GM19452 (cell line): ENCODE measurements around the gene CAPN2.
"Not testable (repeated sequence)": the region's sequence is repeated elsewhere in the genome, so short reads cannot be mapped to it uniquely, and the experiment has no call there.

Experiments
- ATAC-seq: cut with Tn5 transposase; IDR thresholded peaks from one replicate; pipeline ENCODE4 v1.9.1; 2021; ENCODE audit not compliant: unreplicated experiment

Gene CAPN2

DNA sequence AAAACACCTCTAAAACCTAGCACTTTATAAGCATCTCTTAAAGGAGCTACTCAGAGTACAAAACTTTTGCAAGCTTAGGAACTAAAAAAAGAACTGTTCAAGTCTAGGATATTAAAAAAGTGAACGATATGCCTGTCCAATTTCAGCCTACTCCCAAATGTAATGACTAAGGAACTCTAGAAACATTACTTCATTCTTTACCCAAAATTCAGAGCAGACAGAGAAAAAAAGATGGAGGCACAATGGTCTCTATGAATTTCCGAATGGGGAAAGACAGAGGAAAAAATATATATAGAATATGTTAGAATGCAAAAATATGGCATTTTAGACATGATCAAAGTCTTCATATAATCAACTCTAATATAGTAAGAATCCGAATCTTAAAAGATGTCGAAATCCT lies 72.2 kb downstream of the CAPN2 start:
- no peak for ATAC-seq

DNA sequence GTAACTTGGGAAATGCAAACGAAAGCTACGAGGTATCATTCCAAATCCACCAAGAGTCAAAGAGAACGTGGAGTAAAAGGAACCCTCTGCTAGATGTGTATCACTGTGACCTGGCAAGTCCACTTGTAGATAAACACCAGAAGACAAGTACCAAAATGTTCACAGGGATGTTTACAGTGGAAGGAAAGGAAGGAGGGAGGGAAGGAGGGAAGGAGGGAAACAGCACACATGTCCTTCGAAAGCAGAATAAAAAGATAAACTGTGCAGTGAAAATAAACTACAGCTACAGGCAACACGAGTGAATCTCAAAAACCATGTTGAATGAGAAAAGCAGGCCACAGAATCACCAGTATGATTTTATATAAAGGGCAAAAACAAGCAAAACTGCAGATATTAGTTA lies 73.5 kb downstream of the CAPN2 start:
- ATAC-seq, result no peak

DNA sequence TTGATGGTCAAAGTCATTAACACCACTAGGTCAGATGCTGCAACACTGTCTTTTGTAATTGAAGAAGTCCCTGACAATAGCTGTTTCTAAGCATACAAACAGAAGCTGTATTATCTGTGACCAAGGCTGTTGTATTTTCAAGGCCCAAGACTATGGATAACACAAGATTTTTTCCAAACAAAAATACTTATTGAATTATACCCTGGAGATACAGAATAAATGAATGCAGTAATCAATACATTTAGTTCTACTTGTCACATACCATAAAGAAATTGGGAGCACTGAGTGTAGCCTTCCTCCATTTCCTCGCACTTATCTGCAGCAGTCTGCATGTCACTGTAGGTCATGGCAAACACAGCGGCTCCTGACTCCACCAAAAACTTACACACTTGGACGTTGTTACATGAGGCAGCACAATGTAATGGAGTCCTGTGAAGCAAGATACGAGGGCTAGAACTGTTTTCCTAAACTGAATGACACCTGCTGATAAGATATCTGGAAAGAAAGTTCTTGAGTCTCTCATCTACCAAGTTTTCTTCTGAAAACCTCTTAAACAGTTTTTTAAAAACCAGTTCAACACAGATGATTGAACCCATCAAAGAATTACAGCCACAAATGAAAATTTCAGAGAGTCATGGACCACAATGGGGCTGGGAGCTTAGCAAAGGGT lies 76.5 kb downstream of the CAPN2 start:
- no peak for ATAC-seq

DNA sequence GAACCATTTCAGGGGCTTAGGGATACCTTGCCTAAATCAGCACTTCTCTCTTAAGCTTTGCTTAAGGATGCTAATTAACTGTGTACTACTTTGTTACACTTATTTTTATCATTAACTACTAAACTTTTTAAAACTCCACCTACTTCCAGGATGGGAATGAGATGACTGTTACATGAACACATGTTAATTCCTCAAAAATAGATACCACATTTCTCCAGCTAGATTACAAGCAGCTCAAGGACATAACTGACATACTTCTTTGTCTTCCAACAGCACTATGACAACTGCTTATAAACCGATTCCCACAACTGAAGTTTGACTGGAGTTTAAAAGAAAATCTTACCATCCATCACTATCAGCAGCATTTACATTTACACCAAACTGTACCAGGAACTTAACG lies 79.7 kb downstream of the CAPN2 start:
- ATAC-seq, result no peak

DNA sequence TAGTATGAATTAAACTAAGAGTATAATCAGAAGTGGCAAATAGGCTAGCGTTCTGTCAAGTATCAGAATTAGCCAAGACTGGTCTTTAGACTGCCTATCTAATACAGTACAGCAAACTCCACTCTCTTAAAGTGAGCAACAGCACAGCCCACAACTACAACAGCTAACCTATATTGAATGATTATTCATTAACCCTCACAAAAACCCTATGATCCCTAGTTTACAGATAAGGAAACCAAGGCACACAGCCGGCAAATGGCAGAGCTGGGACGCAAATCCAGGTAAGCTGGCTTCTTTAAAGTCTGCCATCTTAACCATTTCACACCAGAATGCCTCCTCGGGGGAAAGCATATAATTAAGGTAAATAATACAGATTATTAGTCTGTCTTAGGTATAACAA lies 81.4 kb downstream of the CAPN2 start:
- no peak for ATAC-seq

DNA sequence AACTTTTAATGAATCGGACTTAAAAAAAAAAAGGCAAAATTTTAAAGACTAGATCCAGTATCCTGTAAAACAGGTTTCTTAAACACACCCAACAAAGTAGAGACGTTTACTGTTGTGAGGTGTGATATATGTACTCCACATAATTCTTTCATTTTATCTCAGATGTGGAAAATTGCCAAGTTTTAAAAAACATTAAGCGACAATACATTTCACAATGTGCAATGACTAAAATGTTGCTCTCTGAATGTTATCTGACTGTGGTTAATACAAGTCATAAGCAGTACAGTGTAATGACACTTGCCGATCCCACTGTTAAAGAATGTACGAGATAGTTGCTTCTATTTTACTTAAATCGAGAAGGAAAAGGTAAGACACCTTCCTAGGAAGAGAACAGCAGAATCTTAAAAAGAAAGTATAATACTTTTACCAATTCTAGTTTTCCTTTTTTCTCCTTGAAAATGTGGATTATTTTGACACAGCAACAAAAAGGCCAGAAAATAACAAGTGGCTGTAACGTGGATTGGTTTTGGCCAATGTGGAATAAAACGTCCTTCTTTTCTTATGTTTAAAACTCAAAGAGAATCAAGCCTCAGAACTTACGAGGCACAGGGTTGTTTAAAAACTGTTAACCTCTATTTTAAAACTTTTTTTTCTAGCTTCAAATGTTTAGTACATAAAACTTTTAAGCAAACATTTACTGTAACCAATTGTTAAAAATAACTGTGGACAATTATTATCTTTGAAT lies 82.0 kb downstream of the CAPN2 start:
- no peak for ATAC-seq

DNA sequence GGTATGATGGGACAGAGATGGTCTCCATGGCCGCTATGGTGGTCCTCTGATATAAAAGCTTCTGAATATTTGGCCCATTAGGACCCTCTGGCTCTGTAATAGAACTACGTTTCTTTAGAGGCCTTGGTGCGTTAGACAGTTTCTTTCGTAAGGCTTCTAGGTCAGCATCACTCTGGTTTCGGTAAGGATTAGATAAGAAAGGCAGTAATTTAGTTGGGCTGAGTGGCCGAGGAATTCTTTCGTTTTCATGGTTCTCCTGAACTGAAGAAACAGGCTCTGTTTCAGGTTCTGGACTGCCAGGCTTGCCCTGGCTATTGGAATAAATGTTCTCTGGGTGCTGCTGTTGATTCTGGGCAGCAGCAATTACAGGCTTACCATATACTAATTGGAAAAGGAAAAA lies 83.9 kb downstream of the CAPN2 start:
- no peak for ATAC-seq

DNA sequence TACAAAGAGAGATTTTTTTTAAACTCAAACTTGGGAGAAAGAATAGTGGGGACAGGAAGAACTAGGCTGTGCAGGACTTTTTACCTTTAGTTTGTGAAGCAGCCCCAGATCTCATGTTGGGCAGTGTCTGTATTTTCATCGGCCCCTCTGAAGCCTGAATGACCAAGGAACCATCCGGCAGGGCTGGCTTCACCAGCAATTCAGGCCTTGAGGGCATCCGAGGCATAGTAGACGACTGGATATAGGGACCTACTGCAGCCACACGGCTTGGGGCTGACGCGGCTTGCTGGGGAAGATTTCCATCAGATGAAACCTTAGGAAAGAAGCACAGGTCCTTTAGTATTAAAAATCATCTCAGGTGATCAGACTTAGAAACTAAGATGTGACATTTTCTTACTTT lies 89.7 kb downstream of the CAPN2 start:
- no peak for ATAC-seq

DNA sequence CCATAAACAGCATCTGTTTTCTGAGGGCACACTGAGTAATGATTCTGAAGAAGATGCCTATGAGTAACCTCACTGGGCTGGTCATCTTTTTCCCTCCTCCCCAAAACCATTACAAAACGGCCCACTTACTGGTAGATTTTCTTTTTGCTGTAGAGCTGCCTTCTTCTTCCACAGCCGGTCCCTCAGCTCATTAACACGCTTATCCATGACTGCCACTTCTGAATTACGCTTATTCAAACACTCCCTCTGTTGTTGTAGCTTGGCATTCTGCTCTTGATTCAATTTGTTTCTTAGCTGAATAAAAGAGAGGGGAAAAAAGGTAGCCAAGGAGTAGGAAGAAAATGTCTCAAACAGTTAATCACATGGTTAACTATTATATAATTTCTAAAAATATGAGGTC lies 90.3 kb downstream of the CAPN2 start:
- ATAC-seq, result no peak

DNA sequence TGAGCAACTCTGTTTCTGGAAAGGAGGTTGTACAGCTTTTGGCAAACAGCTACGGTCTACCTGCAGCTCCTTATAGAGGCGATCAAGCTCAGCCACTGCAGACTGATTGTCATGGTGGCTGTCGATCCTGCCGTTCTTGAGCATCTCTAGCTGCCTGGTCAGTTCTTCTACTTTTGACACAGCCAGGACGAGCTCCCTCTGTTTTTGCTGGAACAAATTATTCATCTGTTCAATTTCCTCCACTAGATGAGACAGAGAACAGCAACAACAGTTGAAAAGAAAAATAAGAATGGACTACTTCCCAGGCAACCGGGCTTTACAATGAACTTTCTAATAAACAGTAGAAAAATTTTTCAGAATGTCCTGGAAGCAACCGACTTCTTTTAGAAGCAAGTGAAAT lies 90.9 kb downstream of the CAPN2 start:
- no peak for ATAC-seq

DNA sequence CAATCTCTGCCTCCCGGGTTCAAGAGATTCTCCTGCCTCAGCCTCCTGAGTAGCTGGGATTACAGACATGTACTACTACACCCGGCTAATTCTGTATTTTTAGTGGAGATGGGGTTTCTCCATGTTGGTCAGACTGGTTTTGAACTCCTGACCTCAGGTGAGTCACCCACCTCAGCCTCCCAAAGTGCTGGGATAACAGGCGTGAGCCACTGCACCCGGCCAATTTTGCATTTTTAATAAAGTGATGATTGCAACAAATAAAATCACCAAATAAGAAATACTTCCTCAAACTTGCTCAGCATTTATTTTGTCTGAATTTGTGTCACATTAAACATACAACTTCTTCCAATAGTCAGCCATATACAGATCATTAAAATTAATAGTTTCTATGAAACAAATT lies 97.6 kb downstream of the CAPN2 start:
- not testable (repeated sequence) for ATAC-seq

DNA sequence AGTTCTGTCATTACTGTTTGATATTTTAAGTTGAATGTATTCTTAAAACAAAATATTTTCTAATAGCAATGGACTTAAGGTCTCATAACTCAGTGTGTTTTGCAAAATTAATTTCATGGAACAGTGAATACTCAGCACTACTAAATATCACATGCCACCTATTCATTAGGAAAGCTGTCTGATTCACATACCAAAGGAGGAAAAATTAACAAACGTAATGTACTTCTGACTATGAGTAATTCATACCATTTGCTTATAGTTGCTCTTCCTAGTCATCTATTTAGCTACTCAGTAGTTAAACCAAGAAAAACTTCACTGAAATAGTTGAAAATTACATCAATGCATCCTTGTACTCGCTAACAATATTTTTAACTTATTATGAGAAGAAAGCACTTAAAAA lies 98.2 kb downstream of the CAPN2 start:
- no peak for ATAC-seq

DNA sequence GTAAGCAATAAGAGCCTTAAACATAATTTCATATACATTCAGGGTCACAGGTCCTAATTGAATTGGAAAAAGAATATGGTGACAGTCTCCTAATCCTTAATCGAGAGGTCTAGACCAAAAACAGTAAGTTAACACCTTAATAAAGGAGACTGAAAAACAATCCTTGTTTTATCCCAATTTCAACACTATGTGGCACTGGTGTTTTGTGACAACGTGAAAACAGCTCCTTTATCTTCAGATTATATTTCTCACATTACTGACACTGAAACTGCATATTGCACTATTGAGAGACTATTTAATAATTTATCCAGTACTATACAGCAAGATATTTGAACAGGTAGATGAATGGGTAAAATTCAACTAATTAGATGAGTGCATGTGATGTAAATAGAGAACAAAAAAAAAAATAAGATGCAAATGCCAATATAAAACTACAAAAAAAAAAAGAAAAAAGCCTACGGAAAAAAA lies 99.3 kb downstream of the CAPN2 start:
- ATAC-seq, result no peak

DNA sequence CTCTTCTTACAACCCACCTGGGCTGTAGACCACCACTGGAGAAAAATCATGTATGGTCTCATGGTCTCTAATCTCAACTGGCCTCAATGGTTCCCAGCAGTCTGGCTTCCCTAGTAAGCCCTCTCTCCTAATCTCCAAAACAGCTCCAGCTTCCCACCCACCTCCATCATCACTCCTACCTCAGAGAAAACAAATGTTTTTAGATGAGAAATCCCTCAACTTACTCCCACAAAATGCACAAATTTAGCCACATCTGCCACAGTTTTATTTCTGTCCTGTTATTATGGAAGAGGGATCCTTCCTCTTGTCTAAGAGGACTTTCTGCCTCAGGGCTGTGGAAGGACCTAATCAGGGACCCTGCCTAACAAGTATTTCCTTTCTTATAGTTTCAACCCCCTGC lies 101.3 kb downstream of the CAPN2 start:
- ATAC-seq, result no peak

DNA sequence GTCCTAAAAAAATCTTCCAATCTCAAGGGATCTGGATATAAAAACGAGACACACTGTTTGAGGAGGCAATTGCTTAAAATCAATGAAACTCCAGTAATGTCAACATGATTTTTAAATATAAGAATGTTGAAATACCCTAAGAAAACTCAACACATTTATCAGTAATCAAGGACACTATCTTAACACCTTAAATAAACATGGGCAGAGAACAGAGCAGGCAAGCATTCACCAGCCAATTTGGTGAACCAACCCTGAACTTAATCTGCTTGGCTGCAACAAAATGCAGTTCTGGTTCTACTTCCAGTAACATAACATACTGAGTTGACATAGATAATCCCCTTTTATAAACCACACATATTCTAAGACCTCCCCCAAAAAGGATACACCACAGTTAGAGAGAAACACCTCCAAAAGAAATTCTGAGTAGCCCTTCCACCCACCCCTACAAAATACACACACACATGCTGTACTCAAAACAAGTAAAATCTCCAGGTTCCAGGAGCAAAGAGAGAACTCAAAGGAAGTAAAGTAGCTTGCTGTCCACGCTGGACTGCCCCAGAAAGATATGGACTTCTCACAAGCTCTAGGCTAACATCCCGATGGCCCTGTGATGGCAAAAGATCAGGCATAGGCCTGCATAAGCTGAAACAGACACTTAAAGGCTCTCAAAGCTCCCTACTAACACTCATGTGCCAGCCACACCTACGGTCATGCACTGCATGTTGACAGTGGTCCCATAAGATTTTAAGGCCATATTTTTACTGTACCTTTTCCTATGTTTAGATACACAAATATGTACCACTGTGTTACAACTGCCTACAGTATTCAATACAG lies 102.9 kb downstream of the CAPN2 start:
- ATAC-seq, result no peak

DNA sequence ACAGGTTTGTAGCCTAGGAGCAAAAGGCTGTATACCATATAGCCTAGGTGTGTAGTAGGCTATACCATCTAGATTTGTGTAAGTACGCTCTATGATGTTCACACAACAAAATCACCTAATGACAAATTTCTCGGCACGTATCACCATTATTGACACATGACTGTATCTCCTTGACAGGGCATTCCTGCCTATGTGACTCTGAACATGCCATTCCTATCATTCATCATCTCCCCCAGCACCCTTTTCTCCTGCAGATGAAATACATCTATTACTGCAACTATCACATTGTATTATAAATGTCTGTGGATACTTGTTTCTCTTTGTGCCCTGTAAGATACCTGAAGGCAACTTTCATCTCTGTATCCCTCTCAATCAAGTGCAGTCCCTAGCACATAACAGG lies 103.5 kb downstream of the CAPN2 start:
- ATAC-seq, result no peak

DNA sequence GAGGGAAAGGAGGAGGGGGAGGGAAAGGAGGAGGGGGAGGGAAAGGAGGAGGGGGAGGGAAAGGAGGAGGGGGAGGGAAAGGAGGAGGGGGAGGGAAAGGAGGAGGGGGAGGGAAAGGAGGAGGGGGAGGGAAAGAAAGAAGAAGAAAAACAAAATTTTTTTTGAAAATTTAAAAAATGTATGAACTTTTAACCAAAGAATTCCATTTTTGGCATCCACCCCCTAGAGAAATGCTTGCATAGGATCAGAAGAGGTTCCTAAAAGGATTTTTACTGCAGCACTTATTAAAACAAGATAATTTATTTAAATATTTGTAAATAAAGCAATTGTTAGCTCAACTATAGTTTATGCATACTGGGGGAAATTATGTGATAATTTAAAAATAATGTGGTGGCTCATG lies 104.9 kb downstream of the CAPN2 start:
- ATAC-seq, result not testable (repeated sequence)

DNA sequence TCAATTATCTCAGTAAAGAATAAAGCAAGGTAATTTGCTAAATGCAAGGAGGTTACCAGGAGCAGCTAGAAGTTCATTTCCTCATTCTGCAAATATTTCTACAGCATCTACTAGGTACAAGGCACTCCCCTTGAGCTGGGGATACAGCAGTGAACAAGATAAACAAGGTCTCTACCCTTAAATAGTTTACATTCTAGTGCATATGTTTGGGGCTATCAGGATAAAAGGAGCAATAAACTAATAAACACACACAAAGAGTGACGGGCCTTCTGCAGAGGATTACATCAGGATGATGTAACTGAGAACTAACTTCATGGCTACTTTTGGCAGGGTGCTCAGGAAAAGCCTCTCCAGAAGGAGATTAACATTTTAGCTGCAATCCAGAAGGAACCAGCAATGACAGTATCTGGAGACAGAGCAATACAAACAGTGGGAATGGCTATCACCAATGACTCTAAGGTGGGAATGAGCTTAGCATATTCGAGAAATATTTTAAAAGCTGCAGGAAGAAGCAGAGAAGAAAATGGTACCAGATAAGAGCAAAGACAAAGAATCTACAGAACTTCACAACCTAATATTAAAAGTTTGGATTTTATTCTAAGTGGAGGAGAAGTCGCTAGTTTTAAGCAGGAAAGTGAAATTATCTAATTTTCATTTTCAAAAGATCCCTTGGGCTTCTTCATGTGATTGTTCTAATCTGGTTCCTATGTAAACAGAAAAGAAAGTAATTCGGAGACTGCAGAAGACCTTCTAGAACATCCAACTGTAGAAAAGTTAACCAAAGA lies 107.6 kb downstream of the CAPN2 start:
- no peak for ATAC-seq

DNA sequence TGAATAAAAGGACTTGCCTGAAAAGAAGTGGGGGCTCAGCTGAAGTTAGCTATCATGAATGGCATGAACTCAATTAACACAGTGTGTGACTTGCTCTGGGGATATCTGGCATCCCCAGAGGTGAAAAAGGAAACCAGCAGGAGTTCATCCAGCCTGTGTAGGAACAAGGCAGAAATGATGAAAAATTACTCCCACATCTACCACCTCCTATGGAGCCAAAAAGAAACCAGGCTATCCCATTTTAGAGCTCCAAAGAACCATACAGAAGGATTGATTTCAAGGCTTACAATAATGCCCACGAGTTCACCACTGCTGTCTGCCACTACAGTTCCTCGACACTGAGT lies 108.1 kb downstream of the CAPN2 start:
- ATAC-seq, result no peak

DNA sequence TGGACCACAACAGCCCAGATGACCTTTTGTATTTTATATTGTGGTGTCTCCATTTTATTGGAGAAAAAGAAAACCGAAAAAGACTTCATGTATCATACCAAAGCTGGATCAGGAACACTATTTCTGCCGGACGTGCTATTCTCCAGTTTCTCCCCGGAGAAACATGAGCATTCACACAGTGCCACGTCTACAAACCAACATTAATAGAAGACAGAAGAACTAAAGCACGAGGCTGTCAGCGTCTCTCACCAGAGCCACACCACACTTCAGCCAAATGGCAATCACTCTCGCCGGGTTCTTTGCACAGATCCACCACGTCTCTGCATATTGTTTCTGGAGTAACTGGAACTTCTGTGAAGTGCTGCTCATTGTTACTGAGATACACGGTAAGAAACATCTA lies 108.6 kb downstream of the CAPN2 start:
- no peak for ATAC-seq

DNA sequence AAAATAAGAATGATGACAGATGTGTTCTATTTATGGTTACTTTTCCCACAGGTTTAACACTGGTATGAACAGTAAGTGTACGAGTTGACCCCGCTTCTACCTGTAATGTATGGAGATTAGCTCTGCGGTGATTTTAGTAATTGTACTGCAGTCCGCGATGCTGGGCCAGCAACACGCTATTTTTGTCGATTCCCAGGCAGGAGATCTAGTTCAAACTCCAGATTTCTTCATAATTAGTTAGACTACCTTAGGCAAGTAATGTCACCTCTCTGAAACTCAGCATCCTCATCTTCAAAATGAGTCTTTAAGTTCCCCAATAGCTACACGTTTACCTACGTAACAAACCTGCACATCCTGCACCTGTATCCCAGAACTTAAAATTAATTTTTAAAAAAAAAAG lies 111.9 kb downstream of the CAPN2 start:
- ATAC-seq, result no peak
